ENCODE results near the gene EPB41L2.
"Not testable (repeated sequence)": the region's sequence is repeated elsewhere in the genome, so short reads cannot be mapped to it uniquely, and the experiment has no call there.

Gene EPB41L2

DNA sequence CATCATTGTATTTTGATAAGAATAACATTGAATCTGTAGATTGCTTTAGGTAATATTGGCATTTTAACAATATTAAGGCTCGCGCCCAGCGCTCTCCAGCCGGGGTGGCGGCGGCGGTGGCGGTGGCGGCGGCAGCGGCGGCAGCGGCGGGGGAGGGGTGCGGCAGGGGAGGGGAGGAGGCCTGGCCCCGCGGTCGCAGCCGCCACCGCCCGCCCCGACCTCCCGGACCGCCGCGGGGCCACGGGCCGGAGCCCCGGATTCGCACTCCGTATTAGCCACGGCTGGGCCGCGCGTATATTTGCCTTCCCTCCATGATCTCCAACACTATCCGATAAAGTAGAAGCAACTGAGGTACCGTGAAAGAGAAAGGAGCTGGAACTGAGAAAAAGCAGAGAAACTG is 261.7 kb downstream of the EPB41L2 start:
- not testable (repeated sequence) for DNase-seq (ENCODE audit: low read depth in 2 of 2)

DNA sequence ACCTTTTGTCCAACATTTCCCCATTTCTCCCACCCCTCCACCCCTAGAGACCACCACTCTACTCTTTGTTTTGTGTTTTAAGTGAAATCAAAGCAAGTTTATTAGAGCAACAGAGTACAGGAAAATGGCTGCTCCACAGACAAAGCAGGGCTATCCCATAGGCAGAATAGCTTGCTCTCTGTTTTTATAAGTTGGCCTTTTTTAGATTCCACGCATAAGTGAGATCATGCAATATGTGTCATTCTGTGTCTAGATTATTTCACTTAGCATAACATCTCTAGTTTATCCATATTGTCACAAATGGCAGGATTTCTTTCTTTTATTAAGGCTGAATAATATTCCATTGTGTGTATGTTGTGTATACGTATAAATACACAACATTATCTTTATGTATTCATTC is 266.0 kb downstream of the EPB41L2 start:
- DNase-seq (ENCODE audit: low read depth in 2 of 2), result no peak

DNA sequence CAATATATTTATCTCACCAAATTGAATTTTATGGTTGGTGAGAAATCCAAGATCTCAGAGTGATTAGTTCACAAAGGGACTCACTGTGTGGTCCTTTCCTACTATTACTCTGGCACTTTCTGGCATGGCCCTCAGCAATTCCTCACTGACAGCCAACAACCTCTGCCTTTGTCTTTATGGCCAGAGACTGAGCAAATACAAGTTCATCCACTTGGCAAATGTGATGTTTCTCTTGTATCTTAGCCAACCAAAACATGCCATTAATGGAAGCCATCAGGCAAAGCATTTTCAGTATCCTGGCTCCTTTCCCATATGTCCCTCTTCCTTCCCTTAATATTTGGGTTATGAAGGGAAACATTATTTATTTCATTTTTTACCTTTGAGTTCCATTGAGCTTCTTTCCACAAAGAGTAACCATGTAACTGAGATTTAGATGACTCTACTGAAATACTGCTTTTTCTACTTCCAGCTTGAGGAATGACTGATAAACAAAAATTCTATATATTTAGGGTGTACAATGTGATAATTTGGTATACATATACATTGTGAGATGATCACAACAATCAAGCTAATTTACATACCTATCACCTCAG is 266.6 kb downstream of the EPB41L2 start:
- no peak for DNase-seq (ENCODE audit: low read depth in 2 of 2)

DNA sequence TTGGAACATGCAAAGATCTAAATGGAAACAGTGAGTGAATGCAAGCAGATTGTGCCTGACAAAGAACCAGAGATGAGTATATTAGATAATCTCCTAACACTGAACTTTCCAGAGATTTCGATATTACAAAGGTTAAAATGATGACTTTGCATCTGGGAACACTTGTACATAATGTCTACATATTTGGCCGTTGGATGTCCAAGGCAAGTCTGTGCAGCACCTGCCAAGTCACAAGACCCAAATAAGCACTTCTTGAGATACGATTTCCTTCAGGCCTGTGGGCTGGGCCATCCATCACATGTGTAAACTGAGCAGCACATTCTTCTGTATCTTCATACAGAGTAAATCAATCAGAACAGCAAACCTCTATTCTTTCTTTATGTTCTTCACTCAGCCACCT is 268.3 kb downstream of the EPB41L2 start:
- no peak for DNase-seq (ENCODE audit: low read depth in 2 of 2)

DNA sequence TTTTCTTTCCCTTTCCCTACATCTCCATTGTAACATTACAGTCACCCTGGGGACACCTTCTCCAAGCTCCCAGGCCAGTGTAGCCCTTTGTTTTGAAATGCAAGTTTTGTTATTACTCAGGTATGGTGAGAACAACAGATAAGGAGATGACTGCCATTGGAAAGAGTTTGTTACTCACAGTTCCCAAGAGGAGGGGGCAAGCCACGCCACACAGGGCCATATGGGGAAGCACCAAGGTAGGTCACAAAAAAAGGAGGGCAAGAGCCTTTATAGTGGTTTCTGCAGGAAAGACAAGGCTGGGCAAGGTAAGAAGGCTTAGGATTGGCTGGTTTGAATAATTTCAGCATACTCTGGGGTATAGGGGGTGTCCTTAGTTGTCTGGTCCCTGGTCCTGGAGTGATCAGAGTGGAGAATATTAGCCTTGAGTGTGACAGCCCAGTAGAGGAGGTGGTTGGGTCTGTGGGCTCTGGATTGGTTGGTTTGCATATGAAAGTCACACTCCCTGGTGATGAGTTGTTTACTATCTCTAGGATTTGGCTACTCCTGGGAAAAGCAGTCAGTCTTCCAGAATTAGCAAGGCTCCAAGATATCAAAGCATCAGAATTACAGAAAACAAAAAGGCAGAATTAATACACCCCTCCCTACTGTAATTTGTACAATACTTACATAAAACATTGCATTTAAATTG is 268.9 kb downstream of the EPB41L2 start:
- no peak for DNase-seq (ENCODE audit: low read depth in 2 of 2)

Data from stimulated activated CD8-positive, alpha-beta memory T cell treated with anti-CD3 and anti-CD28 coated beads, Interleukin-7, amount 100 ng/mL, for 1 hour (primary cell).